PC-9 (cell line): ENCODE measurements around the gene ARL8A.

Source experiments
- EZH2 ChIP-seq: fragments of 200-600 bp; sonication (generic); IDR thresholded peaks from 2 replicates; pipeline ENCODE4 v1.8.0; 2017; ENCODE audit warnings: antibody characterized with exemption, low read depth
- TF ChIP-seq, protein P1 (sequence below): fragments of 200-600 bp; sonication (generic); conservative IDR thresholded peaks from 2 replicates; pipeline ENCODE4 v1.6.1; 2017; ENCODE audit warnings: mixed run types, antibody characterized with exemption, mild to moderate bottlenecking, moderate library complexity

DNA sequence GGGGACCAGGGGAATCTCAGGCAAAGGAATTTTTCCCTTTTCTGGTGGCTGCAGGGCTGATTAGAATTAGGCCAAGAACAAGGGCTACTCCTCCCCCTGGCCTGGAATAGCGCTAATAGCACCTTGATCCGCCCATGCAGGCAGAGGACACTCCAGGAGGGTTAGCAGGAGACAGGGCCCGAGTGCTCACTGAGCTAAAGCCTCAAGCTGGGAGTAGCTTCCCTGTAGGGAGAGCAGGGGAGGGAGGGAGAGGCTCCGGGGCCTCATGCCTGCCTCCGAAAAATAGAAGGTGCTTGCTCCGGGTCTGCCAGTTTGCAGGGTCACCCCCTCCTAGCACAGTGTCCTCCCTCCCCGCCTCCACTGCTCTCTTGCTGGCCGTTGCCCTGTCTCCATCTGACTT, 12.1 kb upstream of the ARL8A start:
- no peak for TF ChIP-seq EZH2
- TF ChIP-seq, protein P1, sequence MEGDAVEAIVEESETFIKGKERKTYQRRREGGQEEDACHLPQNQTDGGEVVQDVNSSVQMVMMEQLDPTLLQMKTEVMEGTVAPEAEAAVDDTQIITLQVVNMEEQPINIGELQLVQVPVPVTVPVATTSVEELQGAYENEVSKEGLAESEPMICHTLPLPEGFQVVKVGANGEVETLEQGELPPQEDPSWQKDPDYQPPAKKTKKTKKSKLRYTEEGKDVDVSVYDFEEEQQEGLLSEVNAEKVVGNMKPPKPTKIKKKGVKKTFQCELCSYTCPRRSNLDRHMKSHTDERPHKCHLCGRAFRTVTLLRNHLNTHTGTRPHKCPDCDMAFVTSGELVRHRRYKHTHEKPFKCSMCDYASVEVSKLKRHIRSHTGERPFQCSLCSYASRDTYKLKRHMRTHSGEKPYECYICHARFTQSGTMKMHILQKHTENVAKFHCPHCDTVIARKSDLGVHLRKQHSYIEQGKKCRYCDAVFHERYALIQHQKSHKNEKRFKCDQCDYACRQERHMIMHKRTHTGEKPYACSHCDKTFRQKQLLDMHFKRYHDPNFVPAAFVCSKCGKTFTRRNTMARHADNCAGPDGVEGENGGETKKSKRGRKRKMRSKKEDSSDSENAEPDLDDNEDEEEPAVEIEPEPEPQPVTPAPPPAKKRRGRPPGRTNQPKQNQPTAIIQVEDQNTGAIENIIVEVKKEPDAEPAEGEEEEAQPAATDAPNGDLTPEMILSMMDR, result no peak
